H4 (cell line): Measurements from ENCODE around the gene CUL2. TPM values are rescaled to one million over a fixed set of nuclear protein-coding genes. Genes with fewer than 3 reads are reported as not detected.
"Not testable (repeated sequence)": the region's sequence is repeated elsewhere in the genome, so short reads cannot be mapped to it uniquely, and the experiment has no call there.

Experiments used
- DNase-seq: peaks from one replicate; pipeline ENCODE4 v3.0.0-alpha.2; 2015; ENCODE audit warnings: low spot score
- total RNA-seq: library from RNA; depleted of rRNA; stranded (reverse); fragments of >200 nt; shearing (Covaris generic); gene quantifications from 2 replicates; pipeline ENCODE4 v1.2.3, GENCODE V29; 2014; rRNA removed

CUL2 gene
- total RNA-seq, 1 experiment from 2014 or later, result 17.3 TPM

DNA sequence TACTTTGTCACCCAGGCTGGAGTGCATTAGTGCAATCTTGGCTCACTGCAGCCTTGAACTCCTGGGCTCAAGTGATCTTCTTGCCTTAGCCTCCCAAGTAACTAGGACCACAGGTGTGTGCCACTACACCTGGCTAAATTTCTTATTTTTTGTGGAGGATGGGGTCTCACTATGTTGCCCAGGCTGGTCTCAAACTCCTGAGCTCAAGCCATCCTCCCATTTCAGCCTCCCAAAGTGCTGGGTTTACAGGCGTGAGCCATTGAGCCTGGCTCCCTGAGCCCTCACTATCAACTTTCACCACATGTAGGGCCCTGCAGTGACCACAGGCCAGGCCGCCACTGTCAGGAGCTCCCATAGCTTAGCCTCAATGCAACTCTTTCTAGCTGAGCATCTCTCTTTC lies 110.2 kb downstream of the CUL2 start:
- no peak for DNase-seq

- DNase-seq, result no peak
These were observed 112.1 kb downstream of the CUL2 start for GRCh38 chr10:34978080-34978479.

GRCh38 chr10:34976380-34976910 lies 113.7 kb downstream of the CUL2 start:
- DNase-seq, result not testable (repeated sequence)

DNA sequence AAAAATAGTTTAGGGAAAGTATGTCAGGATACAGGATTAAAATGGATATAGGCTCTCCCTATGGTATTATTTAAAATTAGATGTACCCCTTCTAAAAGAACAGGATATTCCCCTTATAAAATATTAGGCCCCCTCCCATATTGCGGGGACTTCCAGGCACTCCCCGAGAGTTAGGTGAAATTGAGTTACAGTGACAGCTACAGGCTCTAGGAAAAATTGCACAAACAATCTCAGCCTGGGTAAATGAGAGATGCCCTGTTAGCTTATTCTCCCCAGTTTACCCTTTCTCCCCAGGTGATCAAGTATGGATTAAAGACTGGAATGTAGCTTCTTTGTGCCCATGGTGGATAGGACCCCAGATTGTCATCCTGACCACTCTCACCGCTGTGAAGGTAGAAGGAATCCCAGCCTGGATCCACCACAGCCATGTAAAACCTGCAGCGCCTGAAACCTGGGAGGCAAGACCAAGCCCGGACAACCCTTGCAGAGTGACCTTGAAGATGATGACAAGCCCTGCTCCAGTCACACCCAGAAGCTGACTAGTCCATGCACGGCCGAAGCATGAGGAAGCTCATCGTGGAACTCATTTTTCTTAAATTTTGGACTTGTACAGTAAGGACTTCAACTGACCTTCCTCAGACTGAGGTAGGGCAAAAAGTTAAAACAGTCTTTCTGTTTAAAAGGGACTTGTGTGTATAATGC lies 115.6 kb downstream of the CUL2 start:
- not testable (repeated sequence) for DNase-seq

DNA sequence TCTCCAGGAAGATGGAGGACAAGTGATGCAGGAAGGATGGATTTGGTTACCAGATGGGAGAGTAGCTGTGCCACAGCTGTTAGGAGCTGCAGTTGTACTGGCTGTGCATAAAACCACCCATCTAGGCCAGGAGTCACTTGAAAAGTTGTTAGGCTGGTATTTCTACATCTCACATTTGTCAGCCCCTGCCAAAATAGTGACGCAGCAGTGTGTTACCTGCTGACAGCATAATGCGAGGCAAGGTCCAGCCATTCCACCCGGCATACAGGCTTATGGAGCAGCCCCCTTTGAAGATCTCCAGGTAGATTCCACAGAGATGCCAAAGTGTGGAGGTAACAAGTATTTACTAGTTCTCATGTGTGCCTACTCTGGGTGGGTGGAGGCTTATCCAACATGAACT lies 116.4 kb downstream of the CUL2 start:
- DNase-seq, result not testable (repeated sequence)

GRCh38 chr10:34973121-34973520 lies 117.0 kb downstream of the CUL2 start:
- DNase-seq, result not testable (repeated sequence)

DNA sequence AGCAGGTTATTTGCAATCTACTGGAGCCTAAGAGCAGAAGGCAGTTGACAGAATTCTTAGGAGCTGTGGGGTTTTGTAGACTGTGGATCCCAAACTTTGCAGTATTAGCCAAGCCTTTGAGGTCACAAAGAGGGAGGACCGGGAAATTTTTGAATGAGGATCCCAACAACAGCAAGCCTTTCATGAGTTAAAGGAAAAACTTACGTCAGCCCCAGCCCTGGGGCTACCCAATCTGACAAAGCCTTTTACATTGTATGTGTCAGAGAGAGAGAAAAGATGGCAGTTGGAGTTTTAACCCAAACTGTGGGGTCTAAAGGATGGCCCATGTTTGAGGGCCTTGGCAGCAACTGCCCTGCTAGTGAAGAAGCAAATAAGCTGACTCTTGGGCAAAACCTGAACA lies 117.5 kb downstream of the CUL2 start:
- not testable (repeated sequence) for DNase-seq

DNA sequence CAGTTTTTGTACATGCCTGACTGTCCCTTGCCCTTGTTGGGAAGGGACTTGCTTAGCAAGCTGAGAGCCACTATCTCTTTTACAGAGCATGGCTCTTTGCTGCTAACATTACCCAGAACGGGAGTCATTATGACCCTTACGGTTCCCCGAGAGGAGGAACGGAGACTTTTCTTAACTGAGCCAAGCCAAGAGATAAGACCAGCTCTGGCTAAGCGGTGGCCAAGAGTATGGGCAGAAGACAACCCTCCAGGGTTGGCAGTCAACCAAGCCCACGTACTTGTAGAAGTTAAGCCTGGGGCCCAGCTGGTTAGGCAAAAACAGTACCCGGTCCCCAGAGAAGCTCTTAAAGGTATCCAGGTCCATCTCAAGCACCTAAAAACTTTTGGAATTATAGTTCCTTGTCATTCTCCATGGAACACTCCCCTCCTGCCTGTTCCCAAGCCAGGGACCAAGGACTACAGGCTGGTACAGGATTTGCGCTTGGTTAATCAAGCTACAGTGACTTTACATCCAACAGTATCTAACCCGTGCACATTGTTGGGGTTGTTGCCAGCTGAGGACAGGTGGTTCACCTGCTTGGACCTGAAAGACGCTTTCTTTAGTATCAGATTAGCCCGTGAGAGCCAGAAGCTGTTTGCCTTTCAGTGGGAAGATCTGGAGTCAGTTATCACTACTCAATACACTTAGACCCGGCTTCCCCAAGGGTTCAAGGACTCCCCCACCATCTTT lies 118.4 kb downstream of the CUL2 start:
- DNase-seq, result not testable (repeated sequence)

DNA sequence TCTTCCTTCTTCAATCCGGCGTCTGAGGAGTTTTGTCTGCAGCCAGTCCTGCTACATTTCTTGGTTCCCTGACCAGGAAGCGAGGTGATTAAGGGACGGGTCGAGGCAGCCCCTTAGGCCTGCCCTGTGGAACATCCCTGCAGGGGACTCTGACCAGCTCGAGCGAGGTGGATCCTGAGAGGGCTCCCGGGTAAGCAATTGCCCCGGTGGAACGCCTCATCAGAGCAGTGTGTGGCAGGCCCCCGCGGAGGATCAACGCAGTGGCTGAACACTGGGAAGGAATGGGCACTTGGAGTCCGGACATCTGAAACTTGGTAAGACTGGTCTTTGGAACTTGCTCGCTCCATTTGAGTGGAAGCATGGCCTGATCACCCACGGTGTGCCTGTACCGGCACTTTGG lies 121.0 kb downstream of the CUL2 start:
- DNase-seq, result no peak

GRCh38 chr10:34967335-34967880 lies 122.7 kb downstream of the CUL2 start:
- DNase-seq, result peak; percentile 37

- no peak for DNase-seq
These were observed 123.7 kb downstream of the CUL2 start for GRCh38 chr10:34966451-34966850.

DNA sequence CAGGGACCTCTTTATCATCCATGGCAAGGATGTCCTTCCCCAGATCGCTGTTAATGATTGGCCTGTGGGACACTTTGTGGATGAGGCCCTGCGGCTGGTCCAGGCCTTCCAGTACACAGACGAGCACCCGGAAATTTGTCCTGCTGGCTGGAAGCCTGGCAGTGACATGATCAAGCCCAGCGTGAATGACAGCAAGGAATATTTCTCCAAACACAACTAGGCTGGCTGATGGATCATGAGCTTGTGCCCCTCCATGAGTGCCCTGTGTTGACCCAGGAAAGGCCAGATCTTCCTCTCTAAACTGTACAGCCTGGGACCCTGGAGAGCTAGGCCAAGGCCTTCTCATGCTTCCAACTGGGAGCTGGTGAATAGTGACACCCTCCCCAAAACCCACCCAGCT lies 124.1 kb downstream of the CUL2 start:
- DNase-seq, result no peak

GRCh38 chr10:34964166-34964800 lies 125.9 kb downstream of the CUL2 start:
- no peak for DNase-seq

GRCh38 chr10:34962866-34963265 lies 127.3 kb downstream of the CUL2 start:
- DNase-seq, result no peak

DNA sequence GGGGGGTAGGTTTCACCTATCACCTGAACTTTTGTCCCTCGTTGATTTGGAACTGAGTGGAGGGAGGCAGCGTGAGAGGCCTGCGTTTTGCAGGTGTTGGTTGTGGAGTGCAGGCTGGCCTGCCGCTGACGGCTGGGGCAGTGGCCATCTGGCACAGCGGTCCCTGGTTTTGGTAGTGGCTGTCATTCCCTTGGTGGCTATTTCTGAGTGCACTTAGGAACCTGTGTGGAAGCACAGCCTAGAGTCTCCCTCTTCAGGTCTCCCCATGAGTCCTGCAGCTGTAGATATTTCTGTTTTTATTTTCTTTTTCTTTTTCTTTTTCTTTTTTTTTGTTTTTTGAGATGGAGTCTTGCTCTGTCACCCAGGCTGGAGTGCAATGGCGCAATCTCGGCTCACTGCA lies 129.2 kb downstream of the CUL2 start:
- no peak for DNase-seq

DNA sequence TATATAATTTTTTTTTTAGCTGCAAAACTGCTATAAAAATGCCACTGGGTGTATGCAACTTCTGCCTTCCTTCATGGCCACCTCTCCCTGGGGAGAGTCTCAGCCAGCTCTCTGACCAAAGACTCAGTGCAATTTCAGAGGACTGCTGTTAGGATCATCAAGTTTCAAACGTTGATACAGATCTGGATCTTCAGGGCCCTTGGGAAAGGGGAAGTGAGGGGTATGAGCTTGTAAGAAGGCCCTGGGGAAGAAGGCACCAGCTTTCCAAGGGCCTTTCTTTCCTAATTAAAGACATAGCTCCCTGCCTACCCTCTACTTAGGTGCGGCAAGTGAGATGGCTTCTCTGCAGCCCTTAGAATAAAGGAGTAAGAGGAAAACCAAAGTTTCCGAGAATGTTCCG lies 130.4 kb downstream of the CUL2 start:
- DNase-seq, result no peak

DNA sequence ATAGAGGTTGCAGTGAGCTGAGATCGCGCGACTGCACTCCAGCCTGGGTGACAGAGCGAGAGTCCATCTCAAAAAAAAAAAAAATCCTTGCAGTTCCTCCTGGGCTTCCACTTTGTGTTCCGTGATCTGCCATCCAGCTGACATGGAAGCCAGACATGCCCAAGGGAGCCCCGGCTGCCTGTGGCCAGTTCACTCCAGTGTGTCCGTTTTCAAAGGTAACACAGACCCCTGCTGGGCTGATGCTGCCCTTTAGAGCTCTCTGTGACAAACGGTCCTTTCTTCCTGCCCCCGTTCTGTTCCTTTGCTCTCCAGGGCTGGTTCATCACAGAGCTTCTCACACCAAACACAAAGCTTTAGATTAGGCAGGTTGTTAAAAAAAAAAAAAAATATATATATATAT lies 130.8 kb downstream of the CUL2 start:
- DNase-seq, result no peak

Other genes with a start within 250 kb of the CUL2 start
- 45.6 and 48.0 TPM in 2 replicates for gene CREM, start 36.5 kb upstream of the CUL2 start, total RNA-seq
- 25.1 and 37.6 TPM in 2 replicates for gene CCNY, start 246.2 kb upstream of the CUL2 start, total RNA-seq